ENCODE results near the gene RPP14.

Gene RPP14

DNA sequence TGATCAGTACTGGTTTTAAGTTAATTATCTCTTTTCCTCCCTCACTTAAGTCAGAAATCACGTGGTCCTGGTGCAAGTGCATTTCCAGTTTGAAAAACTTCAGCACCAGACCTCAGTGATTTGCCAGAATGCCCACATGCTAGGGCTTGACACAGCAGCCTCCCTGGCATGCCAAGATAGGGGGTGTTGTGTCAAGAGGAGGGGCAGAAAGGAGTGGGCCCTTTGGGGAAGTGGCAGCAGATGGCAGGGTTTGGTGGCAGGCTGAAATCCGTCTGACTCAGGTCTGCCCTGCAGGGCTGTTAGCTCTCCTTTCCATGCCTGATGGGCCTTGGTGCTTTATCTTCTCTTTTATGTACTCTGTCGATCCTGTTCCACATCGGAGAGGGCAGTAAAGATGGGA is 50.0 kb downstream of the RPP14 start:
- DNase-seq (ENCODE audit: low spot score): no peak

DNA sequence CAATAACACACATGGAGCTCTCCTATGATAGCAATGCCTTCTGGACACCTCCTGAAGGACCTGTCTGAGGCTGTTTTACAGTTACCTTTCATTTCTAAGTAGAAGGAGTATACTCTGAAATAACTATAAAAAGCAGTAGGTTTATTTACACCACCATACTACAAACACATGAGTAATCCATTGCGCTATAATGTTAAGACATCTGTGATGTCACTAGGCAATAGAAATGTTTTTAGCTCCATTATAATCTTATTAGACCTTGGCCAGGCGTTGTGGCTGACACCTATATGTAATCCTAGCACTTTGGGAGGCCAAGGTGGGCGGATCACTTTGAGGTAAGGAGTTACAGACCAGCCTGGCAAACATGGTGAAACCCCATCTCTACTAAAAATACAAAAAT is 51.4 kb downstream of the RPP14 start:
- DNase-seq (ENCODE audit: low spot score): no peak

DNA sequence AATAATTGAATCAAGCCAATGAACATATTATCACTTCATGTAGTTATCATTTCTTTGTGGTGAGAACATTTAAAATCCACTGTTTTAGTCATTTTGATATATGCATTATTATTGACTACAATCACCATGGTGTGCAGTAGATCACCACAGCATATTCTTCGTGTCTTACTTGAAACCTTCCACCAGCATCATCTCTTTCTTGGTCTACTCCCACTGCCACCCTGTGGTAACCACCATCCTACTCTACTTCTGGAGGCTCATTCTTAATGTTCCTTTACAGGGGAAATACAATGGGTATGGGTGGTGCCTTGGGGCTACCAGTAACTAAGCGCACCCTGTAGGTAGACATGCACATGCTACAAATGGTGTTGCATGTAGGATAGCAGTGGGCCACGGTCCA is 52.0 kb downstream of the RPP14 start:
- no peak for DNase-seq (ENCODE audit: low spot score)

DNA sequence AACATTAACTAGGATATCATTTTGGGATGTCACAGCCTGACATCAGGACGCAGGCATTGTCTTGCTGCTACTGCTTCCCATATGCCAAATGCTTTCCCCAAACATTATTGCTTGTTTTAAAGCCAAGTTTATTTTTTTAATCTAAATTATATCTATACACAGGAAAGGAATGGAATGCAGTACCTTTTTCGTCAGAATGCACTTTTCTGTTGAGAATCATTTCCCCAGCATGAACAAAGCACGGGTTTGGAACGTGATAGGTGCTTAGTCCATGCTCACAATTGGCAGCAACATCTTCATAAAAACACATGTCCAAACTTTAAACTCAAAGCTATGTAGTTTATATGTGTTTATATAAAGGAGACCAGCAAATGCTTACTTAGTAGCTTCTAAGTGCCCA is 52.8 kb downstream of the RPP14 start:
- DNase-seq (ENCODE audit: low spot score): no peak

DNA sequence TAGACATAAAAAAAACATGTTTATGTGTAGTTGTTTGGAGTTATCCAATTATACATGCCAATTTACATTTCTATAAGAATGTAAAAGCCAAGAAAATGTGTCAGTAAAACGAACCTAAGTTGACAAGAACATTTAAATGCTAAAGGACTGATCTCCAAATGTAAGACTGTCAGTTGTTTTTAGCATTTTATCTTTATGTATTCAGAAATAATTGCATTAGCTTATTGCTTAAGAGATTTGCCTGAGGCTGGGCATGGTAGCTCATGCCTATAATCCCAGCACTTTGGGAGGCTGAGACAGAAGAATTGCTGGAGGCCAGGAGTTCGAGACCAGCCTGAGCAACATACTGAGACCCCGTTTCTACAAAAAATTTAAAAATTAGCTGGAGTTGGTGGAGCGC is 53.6 kb downstream of the RPP14 start:
- no peak for DNase-seq (ENCODE audit: low spot score)

DNA sequence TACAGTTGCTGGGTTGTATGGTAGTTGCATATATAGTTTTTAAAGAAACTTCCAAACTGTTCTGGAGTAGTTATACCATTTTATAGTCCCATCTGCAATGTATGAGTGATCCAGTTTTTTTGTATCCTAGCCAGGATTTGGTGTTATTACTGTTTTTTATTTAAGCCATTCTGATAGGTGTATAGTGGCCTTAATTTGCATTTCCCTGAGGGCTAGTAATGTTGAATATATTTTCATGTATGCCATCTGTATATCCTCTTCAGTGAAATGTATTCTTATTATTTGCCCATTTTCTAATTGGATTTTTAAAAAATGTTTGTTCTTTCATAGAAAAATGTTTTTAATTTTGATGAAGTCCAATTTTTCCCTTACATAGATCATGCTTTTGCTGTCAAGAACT is 55.8 kb downstream of the RPP14 start:
- DNase-seq (ENCODE audit: low spot score): no peak

DNA sequence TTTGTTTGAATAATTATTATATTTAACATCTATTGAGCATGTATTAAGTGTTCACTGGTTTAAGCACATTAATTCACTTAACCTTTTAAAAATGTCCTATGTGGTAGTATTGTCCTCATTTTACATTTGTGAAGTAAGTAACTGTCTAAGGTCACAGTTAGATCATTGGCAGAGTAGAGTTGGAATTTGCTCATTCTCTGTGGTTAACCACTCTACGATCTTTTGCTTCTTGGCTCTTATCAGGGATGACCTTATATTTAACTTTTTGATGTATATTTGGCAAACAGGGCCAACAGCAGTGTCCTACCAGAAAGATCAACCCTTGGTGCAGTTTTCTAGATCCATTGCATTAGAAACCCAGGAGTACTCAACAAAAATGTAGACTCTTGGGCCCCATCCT is 60.7 kb downstream of the RPP14 start:
- no peak for DNase-seq (ENCODE audit: low spot score)

DNA sequence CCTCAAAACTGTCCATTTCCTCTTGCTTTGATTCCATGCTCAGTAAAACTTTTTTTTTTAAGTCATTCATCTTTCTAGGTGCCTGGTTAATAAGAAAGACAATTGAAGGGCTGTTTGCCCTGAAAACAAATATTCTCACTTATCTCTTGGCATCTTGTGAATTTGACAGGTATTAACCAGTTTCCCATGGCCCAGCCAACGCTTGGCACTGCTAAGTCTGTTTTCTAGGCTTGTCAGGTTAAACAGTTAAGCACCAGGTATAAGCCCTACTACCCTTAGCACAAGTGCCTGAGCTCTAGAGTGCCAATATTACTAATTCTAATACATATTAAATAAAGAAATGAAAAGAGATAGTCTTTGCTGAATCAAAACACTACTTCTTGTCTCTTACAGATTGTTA is 63.0 kb downstream of the RPP14 start:
- DNase-seq (ENCODE audit: low spot score): no peak

Measured in AG20443 (cell line).